SJSA1 (cell line): ENCODE data around the gene CNTNAP2. TPM values are rescaled to one million over a fixed set of nuclear protein-coding genes. Genes with fewer than 3 reads are reported as not detected.
"Not testable (repeated sequence)": the region's sequence is repeated elsewhere in the genome, so short reads cannot be mapped to it uniquely, and the experiment has no call there.

Experiments used
- DNase-seq, 2 experiments: peaks; one replicate each; pipeline ENCODE4 v3.0.0-alpha.2; 2015 to 2020; ENCODE audit warnings: low spot score in 2 of 2, low read depth in 1 of 2
- H3K27ac ChIP-seq: fragments of 250-450 bp; sonication (Bioruptor Pico); 2 replicates; pipeline ENCODE4 v1.5.1; 2020; ENCODE audit warnings: mild to moderate bottlenecking, moderate library complexity
- H3K27me3 ChIP-seq: fragments of 250-450 bp; sonication (Bioruptor Pico); replicated peaks from 2 replicates; pipeline ENCODE4 v1.5.1; 2020; ENCODE audit warnings: mild to moderate bottlenecking, moderate library complexity
- H3K36me3 ChIP-seq: fragments of 250-450 bp; sonication (Bioruptor Pico); 2 replicates; pipeline ENCODE4 v1.5.1; 2020; ENCODE audit warnings: mild to moderate bottlenecking
- H3K4me1 ChIP-seq: fragments of 250-450 bp; sonication (Bioruptor Pico); replicated peaks from 2 replicates; pipeline ENCODE4 v1.6.1; 2021; ENCODE audit warnings: mild to moderate bottlenecking
- H3K4me3 ChIP-seq: fragments of 250-450 bp; sonication (Bioruptor Pico); 2 replicates; pipeline ENCODE4 v1.5.1; 2020; ENCODE audit warnings: mild to moderate bottlenecking
- H3K9me3 ChIP-seq: fragments of 250-450 bp; sonication (Bioruptor Pico); replicated peaks from 2 replicates; pipeline ENCODE4 v1.5.1; 2020; ENCODE audit warnings: mild to moderate bottlenecking
- total RNA-seq: library from RNA; depleted of rRNA; stranded (reverse); fragments of >200 nt; shearing (Covaris generic); gene quantifications from 2 replicates; pipeline ENCODE4 v1.2.3, GENCODE V29; 2014

CNTNAP2 gene
- total RNA-seq, 1 experiment from 2014 or later, result 0.29 TPM

GRCh38 chr7:148296994-148297644 is 2180.5 kb downstream of the CNTNAP2 start:
- H3K4me1 ChIP-seq, result no peaks in the 10 kb centered on the region
- DNase-seq, result no peak
- no peak overlapping the region for H3K4me3 ChIP-seq
- no peak overlapping the region for H3K27ac ChIP-seq
- no peaks in the 10 kb centered on the region for H3K36me3 ChIP-seq
- no peaks in the 10 kb centered on the region for H3K9me3 ChIP-seq
- no peaks in the 10 kb centered on the region for H3K27me3 ChIP-seq

- not testable (repeated sequence) for H3K9me3 ChIP-seq, H3K4me1 ChIP-seq, H3K27ac ChIP-seq, H3K27me3 ChIP-seq, DNase-seq, H3K4me3 ChIP-seq, H3K36me3 ChIP-seq
These were observed 2182.2 kb downstream of the CNTNAP2 start for GRCh38 chr7:148298768-148299167.

- DNase-seq, result no peak
- Histone ChIP-seq H3K4me3 (no peak overlapping the region), H3K36me3 (no peaks in the 10 kb centered on the region), H3K27me3 (no peaks in the 10 kb centered on the region), H3K27ac (no peak overlapping the region), H3K4me1 (no peaks in the 10 kb centered on the region), H3K9me3 (no peaks in the 10 kb centered on the region)
These were observed 2183.0 kb downstream of the CNTNAP2 start for GRCh38 chr7:148299350-148300276.

- H3K4me1 ChIP-seq, H3K27me3 ChIP-seq, H3K36me3 ChIP-seq, H3K27ac ChIP-seq, DNase-seq, H3K4me3 ChIP-seq, H3K9me3 ChIP-seq: not testable (repeated sequence)
These were observed 2185.8 kb downstream of the CNTNAP2 start for GRCh38 chr7:148302436-148302835.

- Histone ChIP-seq H3K4me1 (no peaks in the 10 kb centered on the region), H3K27me3 (no peaks in the 10 kb centered on the region), H3K9me3 (no peaks in the 10 kb centered on the region), H3K36me3 (no peaks in the 10 kb centered on the region), H3K4me3 (no peak overlapping the region), H3K27ac (no peak overlapping the region)
- DNase-seq, result no peak
These were observed 2186.9 kb downstream of the CNTNAP2 start for GRCh38 chr7:148303295-148304082.

- H3K4me3 ChIP-seq, result no peak overlapping the region
- no peaks in the 10 kb centered on the region for H3K9me3 ChIP-seq
- no peak for DNase-seq
- no peaks in the 10 kb centered on the region for H3K36me3 ChIP-seq
- no peak overlapping the region for H3K27ac ChIP-seq
- no peaks in the 10 kb centered on the region for H3K27me3 ChIP-seq
- H3K4me1 ChIP-seq, result no peaks in the 10 kb centered on the region
These were observed 2187.4 kb downstream of the CNTNAP2 start for GRCh38 chr7:148304083-148304335.

- no peaks in the 10 kb centered on the region for H3K9me3 ChIP-seq
- DNase-seq, result no peak
- no peak overlapping the region for H3K4me3 ChIP-seq
- H3K27ac ChIP-seq, result no peak overlapping the region
- H3K36me3 ChIP-seq, result no peaks in the 10 kb centered on the region
- H3K4me1 ChIP-seq, result no peaks in the 10 kb centered on the region
- H3K27me3 ChIP-seq, result no peaks in the 10 kb centered on the region
These were observed 2187.9 kb downstream of the CNTNAP2 start for GRCh38 chr7:148304456-148304855.

GRCh38 chr7:148306759-148307158 is 2190.2 kb downstream of the CNTNAP2 start:
- DNase-seq, result no peak

GRCh38 chr7:148318102-148318811 is 2201.7 kb downstream of the CNTNAP2 start:
- no peak overlapping the region for H3K27ac ChIP-seq
- no peaks in the 10 kb centered on the region for H3K9me3 ChIP-seq
- H3K4me1 ChIP-seq, result no peaks in the 10 kb centered on the region
- no peak overlapping the region for H3K4me3 ChIP-seq
- no peaks in the 10 kb centered on the region for H3K36me3 ChIP-seq
- no peak for DNase-seq
- no peaks in the 10 kb centered on the region; the same call in 1 of the 2 replicates for H3K27me3 ChIP-seq

More at GRCh38 chr7:148306759-148307158, 2190.2 kb downstream of the CNTNAP2 start:
- no peak overlapping the region for H3K27ac ChIP-seq
- H3K27me3 ChIP-seq, result no peaks in the 10 kb centered on the region
- no peaks in the 10 kb centered on the region for H3K9me3 ChIP-seq
- H3K36me3 ChIP-seq, result no peaks in the 10 kb centered on the region
- no peaks in the 10 kb centered on the region for H3K4me1 ChIP-seq
- no peak overlapping the region for H3K4me3 ChIP-seq

GRCh38 chr7:148318838-148319237 is 2202.2 kb downstream of the CNTNAP2 start:
- H3K36me3 ChIP-seq, result no peaks in the 10 kb centered on the region
- H3K27me3 ChIP-seq, result no peaks in the 10 kb centered on the region; the same call in 1 of the 2 replicates
- no peaks in the 10 kb centered on the region for H3K9me3 ChIP-seq
- H3K4me1 ChIP-seq, result no peaks in the 10 kb centered on the region
- H3K4me3 ChIP-seq, result no peak overlapping the region
- no peak overlapping the region for H3K27ac ChIP-seq
- DNase-seq, result no peak

GRCh38 chr7:148319316-148319808 is 2202.8 kb downstream of the CNTNAP2 start:
- no peaks in the 10 kb centered on the region for H3K9me3 ChIP-seq
- no peak overlapping the region for H3K4me3 ChIP-seq
- H3K36me3 ChIP-seq, result no peaks in the 10 kb centered on the region
- H3K27ac ChIP-seq, result no peak overlapping the region
- DNase-seq, result no peak
- H3K4me1 ChIP-seq, result no peaks in the 10 kb centered on the region
- H3K27me3 ChIP-seq, result no peaks in the 10 kb centered on the region; the same call in 1 of the 2 replicates

- Histone ChIP-seq H3K4me3 (no peak overlapping the region), H3K4me1 (no peaks in the 10 kb centered on the region), H3K36me3 (no peaks in the 10 kb centered on the region), H3K9me3 (no peaks in the 10 kb centered on the region), H3K27me3 (no peaks in the 10 kb centered on the region), H3K27ac (no peak overlapping the region)
- no peak for DNase-seq
These were observed 2208.6 kb downstream of the CNTNAP2 start for GRCh38 chr7:148325208-148325607.

GRCh38 chr7:148327379-148327778 is 2210.8 kb downstream of the CNTNAP2 start:
- H3K27me3 ChIP-seq, result no peaks in the 10 kb centered on the region
- no peaks in the 10 kb centered on the region for H3K9me3 ChIP-seq
- no peak overlapping the region for H3K27ac ChIP-seq
- DNase-seq, result no peak
- no peaks in the 10 kb centered on the region for H3K36me3 ChIP-seq
- no peaks in the 10 kb centered on the region for H3K4me1 ChIP-seq
- H3K4me3 ChIP-seq, result no peak overlapping the region
